NB4 (cell line): ENCODE measurements around the gene ARHGAP30.

Source experiments
- POLR2A ChIP-seq: IDR thresholded peaks from 2 replicates; pipeline ENCODE4 v1.6.1; 2011; ENCODE audit warnings: mild to moderate bottlenecking; ENCODE audit not compliant: insufficient read length; ENCODE audit errors: extremely low read depth
- TF ChIP-seq, protein P1 (sequence below): IDR thresholded peaks from one replicate; pipeline ENCODE4 v1.5.1; 2012; ENCODE audit warnings: low read depth, low read length

DNA sequence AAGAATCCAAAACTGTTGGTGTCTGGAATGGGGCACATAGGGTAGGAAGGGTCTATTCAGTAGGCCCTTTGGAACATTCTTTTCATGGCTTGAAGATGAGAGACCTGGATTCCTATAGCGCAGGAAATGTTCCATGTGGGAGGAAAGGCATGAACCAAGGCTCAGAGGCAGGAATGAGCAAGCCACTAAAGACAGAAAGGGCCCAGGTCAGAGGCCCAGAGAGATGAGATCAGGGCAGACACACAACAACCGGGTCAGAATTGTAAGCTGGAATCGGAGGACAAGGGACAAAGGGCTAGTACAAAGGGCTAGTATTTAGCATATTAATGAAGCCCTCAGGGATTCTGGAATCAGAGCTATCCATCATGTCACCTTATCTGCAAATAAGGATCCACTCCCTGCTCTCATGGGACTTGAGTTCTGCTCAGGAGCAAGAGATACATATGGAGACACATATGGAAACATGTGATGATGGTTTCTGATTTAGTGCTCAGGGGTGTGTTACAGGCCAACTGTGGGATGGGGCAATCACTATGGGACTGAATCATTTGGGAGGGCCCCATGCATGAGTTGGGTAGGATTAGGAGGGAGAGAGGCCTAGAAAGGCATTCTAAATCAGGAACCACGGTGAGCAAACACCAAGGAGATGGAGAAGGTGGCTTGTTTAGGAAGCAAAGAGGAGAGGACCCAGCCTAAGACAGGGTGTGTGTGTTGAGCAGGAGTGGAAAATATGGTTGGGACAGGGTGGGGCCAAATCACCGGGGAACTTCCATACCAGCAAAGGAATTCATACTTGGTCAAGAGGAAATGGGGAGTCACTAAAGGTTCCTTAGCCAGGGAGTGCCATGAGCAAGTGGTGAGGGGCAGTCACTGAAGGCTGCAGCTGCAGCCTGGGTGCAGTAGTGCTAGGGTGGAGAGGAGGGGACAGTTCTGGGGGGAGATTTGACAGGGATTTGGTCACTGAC lies 11.0 kb upstream of the ARHGAP30 start:
- TF ChIP-seq, protein P1, sequence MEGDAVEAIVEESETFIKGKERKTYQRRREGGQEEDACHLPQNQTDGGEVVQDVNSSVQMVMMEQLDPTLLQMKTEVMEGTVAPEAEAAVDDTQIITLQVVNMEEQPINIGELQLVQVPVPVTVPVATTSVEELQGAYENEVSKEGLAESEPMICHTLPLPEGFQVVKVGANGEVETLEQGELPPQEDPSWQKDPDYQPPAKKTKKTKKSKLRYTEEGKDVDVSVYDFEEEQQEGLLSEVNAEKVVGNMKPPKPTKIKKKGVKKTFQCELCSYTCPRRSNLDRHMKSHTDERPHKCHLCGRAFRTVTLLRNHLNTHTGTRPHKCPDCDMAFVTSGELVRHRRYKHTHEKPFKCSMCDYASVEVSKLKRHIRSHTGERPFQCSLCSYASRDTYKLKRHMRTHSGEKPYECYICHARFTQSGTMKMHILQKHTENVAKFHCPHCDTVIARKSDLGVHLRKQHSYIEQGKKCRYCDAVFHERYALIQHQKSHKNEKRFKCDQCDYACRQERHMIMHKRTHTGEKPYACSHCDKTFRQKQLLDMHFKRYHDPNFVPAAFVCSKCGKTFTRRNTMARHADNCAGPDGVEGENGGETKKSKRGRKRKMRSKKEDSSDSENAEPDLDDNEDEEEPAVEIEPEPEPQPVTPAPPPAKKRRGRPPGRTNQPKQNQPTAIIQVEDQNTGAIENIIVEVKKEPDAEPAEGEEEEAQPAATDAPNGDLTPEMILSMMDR = no peak
- TF ChIP-seq POLR2A = no peak
